ENCODE data around the gene CAPN9. TPM values are rescaled to one million over a fixed set of nuclear protein-coding genes. Genes with fewer than 3 reads are reported as not detected.

Gene CAPN9
- total RNA-seq, 1 experiment from 2014 or later = not detected

GRCh38 chr1:230809256-230809990 is 62.2 kb downstream of the CAPN9 start:
- POLR2A ChIA-PET (ENCODE audit: unreplicated experiment) = interaction anchor here (0.5 to 0.6 kb wide), 2 partner anchors 13 to 1271 kb away, joined by 3 to 4 read pairs; no protein-coding TSS in a partner anchor
- Histone ChIP-seq H3K4me3 (ENCODE audit: low read length) (no peak overlapping the region), H3K9me3 (ENCODE audit: low read length) (peaks cover 15% of the 10 kb centered on the region; the same call in 1 of the 2 replicates)

GRCh38 chr1:230812568-230812967 is 65.4 kb downstream of the CAPN9 start:
- Histone ChIP-seq H3K27me3 (ENCODE audit: low read length) (0 out of 2 replicates have a peak, but pooled peaks cover 14% of the 10 kb centered on the region), H3K9ac (ENCODE audit: low read length) (no peak overlapping the region), H3K36me3 (ENCODE audit: low read depth, low read length) (no peaks in the 10 kb centered on the region), H2AFZ (ENCODE audit: low read length) (no peak overlapping the region), H3K4me3 (ENCODE audit: low read length) (no peak overlapping the region), H3K27ac (ENCODE audit: low read length) (no peak overlapping the region), H3K4me1 (ENCODE audit: insufficient read depth, low read length) (no peaks in the 10 kb centered on the region), H3K9me3 (ENCODE audit: low read length) (peaks cover 15% of the 10 kb centered on the region; the same call in 1 of the 2 replicates), H3F3A (ENCODE audit: low read length, unreplicated experiment) (no peaks in the 10 kb centered on the region), H3K4me2 (ENCODE audit: low read length) (no peak overlapping the region), H4K20me1 (ENCODE audit: low read length) (no peaks in the 10 kb centered on the region), H3K9me2 (replicated peaks; ENCODE audit: low read length) (no peaks in the 10 kb centered on the region), H3K79me2 (ENCODE audit: low read length) (no peaks in the 10 kb centered on the region)
- CTCF ChIA-PET = no interaction called here
- ATAC-seq (no peak), DNase-seq (no peak)
- intact Hi-C loops (cut with micrococcal nuclease) = no loop called here
- BruUV-seq (replicated peaks) = no TSS peak
- TF ChIP-seq CTCF (conservative IDR thresholded peaks at IDR 0.05; ENCODE audit: low read depth, low read length) (no peak), EZH2phosphoT487 (IDR thresholded peaks at IDR 0.05; ENCODE audit: borderline replicate concordance, low read length) (no peak), EZH2 (IDR thresholded peaks at IDR 0.05; ENCODE audit: low read length, unreplicated experiment) (no peak)
- POLR2A ChIA-PET (ENCODE audit: unreplicated experiment) = no interaction called here

More at GRCh38 chr1:230809256-230809990, 62.2 kb downstream of the CAPN9 start:
- H3K4me1 ChIP-seq (ENCODE audit: insufficient read depth, low read length) = no peaks in the 10 kb centered on the region
- no TSS peak for BruUV-seq (replicated peaks)
- H3K9me2 ChIP-seq (replicated peaks; ENCODE audit: low read length) = no peaks in the 10 kb centered on the region
- TF ChIP-seq CTCF (conservative IDR thresholded peaks at IDR 0.05; ENCODE audit: low read depth, low read length) (no peak), EZH2phosphoT487 (IDR thresholded peaks at IDR 0.05; ENCODE audit: borderline replicate concordance, low read length) (no peak), EZH2 (IDR thresholded peaks at IDR 0.05; ENCODE audit: low read length, unreplicated experiment) (no peak)
- H3F3A ChIP-seq (ENCODE audit: low read length, unreplicated experiment) = no peaks in the 10 kb centered on the region
- no peaks in the 10 kb centered on the region for H3K79me2 ChIP-seq (ENCODE audit: low read length)
- intact Hi-C loops (cut with micrococcal nuclease) = no loop called here
- no peak overlapping the region for H3K27ac ChIP-seq (ENCODE audit: low read length)
- no peak overlapping the region for H3K9ac ChIP-seq (ENCODE audit: low read length)
- 0 out of 2 replicates have a peak, but pooled peaks cover 3% of the 10 kb centered on the region for H3K27me3 ChIP-seq (ENCODE audit: low read length)
- CTCF ChIA-PET = no interaction called here
- no peaks in the 10 kb centered on the region for H3K36me3 ChIP-seq (ENCODE audit: low read depth, low read length)
- H3K4me2 ChIP-seq (ENCODE audit: low read length) = no peak overlapping the region
- DNase-seq (no peak), ATAC-seq (no peak)
- no peaks in the 10 kb centered on the region for H4K20me1 ChIP-seq (ENCODE audit: low read length)
- H2AFZ ChIP-seq (ENCODE audit: low read length) = no peak overlapping the region
